NCI-H146 treated with DMSO at 0.1 percent for 48 hours (cell line): ENCODE results near the gene NOM1.
A peak's percentile ranks its signal among the peaks of the same experiment; 100 is the strongest.
"Not testable (repeated sequence)": the region's sequence is repeated elsewhere in the genome, so short reads cannot be mapped to it uniquely, and the experiment has no call there.

Experiments used
- DNase-seq: peaks from one replicate; lab custom pipeline; 2025; ENCODE audit not compliant: unreplicated experiment; lab: John Stamatoyannopoulos, UW

NOM1 gene

DNA sequence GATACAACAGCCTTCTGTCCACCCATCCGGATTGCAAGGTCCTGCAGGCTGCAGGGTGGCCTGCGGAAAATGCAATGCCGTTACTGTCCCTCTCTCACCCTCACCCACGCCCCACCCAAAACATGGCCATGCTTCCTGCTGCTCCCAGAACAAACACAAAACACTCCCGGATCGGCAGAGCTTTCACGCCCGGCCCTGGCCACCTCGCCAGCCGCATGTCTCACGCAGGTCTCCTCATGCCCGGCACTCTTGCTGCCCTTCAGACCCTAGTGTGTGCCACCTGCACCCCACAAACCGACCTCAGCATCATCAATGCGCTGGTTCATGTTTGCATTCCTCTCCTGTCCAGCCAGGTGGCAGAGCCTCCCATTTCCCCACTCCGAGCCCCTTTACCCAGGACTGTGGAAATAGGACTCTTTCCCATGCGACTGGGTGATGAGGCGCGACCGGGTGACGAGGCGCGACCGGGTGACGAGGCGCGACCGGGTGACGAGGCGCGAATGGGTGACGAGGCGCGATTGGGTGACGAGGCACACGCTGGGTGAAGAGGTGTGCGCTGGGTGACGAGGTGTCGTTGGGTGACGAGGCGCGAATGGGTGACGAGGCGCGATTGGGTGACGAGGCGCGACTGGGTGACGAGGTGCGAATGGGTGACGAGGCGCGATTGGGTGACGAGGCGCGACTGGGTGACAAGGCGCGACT is 8.9 kb upstream of the NOM1 start:
- DNase-seq = no peak

- no peak for DNase-seq
Observed at GRCh38 chr7:156941393-156942182, 7.9 kb upstream of the NOM1 start.

DNA sequence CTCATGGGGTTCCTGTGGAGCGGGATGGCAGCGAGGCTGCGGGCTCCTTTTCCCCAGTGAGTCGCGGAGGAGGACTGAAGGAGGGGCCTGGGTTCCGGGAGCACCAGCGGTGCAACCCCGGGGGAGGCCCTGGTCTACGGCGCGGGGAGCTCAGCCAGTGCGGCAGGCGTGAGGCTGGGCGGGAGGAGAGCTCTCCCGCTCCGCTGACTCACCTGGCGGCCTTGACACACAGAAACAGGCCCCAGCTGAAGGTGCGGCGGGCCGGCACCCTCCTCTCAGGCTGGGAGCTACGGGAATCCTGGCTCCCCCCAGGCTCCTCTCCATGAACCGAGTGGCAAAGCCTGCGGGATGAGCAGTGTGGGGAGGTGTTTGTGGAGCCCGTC is 6.8 kb upstream of the NOM1 start:
- DNase-seq = no peak

- peak; percentile 4 for DNase-seq
Observed at GRCh38 chr7:156943091-156944041, 6.1 kb upstream of the NOM1 start.

DNA sequence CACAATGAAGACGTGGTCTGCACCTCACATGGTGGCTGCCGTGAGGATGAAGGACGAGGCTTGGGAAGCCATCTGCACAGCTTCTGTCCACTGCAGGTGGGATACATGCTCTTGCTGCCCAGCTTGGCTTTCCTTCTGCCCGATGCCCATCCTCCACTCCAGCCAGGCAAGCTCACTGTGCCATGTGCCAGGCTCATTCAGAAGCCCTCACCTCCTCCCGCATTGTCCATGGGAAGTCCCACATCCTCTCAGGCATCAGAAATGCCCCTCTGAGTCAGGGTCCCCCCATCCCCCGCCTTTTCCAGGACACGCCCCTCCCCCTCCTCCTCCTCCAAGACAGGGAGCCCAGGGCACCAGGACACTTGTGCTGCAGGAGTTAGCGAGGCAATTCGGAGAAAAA is 4.6 kb upstream of the NOM1 start:
- no peak for DNase-seq

DNA sequence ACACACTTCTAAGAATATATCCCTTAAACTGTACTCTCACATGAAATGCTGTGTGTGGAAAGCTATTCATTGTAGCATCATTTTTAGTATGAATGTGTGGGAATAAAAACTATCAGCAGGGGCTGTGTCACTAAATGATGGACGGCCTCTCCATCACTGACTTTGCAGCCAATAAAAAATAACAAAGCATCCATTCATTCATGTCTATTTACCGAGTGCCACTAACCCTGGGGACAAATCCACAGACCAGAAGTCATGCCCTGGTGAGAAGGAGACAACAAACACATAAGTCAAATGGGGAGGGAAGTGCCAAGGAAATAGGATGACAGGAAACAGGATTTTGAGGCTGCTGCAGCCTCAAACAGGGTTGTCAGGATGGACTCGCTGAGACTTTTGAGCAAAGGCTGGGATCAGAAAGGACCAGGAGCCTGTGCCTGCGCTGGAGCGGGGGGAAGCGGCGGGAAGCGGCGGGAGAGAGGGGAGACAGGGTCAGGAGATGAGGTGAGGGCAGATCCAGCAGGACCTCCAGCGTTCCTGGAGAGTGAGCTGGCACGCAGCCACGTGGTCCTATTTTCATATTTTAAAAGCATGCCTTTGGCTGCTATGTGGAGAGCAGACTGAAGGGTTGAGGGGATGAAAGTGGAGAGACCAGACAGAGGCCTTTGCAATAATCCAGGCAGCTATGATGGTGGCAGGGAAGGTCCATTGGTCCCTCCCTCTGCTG is 2.2 kb upstream of the NOM1 start:
- peak; percentile 53 for DNase-seq

GRCh38 chr7:156948361-156948760 is 1.2 kb upstream of the NOM1 start:
- DNase-seq = no peak

DNA sequence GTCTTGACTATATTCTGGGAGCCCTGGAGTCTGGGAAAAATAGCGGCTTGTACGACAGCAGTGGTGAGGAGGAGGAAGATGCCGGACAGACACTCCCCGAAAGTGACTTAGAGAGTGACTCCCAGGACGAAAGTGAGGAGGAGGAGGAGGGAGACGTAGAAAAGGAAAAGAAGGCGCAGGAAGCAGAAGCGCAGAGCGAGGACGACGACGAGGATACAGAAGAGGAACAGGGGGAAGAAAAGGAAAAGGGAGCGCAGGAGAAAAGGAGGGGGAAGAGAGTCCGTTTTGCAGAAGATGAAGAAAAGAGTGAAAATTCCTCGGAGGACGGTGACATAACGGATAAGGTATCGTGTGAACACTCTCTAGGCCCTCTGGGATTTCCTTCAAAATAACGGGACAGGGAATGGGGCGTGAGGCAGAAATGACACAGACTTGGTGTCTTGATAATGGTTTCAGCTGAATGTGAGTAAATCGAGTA is 908 bp downstream of the NOM1 start:
- no peak for DNase-seq

- DNase-seq = not testable (repeated sequence)
Observed at GRCh38 chr7:156953215-156953614, 3.7 kb downstream of the NOM1 start.

DNA sequence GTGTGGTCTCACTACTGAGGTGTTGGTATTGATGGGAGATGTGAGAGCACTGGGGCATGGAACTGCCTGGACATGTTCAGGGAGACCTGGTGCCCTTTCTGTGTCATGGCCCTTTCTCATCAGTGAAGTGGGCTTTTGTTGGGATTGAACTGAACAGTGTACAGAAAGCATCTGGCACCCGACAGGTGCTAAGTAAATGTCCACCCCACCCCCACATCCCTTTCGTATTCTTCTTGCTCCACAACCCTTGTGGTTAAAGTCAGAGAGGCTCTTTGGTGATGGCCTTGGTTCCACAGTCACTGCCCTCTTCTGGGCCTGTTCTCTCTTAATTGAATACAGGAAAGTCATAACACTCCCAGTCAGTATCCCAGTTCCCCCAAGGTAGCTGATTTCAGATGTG is 5.4 kb downstream of the NOM1 start:
- no peak for DNase-seq

GRCh38 chr7:156956727-156957126 is 7.2 kb downstream of the NOM1 start:
- DNase-seq = no peak

DNA sequence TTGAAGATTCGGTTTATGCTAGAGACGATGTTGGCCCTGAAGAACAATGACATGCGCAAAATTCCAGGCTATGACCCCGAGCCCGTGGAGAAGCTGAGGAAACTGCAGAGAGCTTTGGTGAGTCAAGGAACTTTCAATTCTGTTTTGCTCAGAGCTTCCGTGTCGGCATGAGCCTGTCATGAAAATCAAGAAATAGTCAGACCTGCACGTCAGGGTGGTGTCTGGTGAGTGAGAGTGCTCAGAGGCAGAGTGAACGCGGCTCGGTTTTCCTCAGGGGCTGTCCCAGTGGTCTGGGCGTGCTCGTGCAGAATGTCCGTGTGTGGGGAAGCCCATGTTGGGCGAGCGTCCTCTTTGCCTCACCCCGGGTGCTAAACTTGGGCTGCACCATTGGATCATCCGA is 12.6 kb downstream of the NOM1 start:
- DNase-seq = no peak

DNA sequence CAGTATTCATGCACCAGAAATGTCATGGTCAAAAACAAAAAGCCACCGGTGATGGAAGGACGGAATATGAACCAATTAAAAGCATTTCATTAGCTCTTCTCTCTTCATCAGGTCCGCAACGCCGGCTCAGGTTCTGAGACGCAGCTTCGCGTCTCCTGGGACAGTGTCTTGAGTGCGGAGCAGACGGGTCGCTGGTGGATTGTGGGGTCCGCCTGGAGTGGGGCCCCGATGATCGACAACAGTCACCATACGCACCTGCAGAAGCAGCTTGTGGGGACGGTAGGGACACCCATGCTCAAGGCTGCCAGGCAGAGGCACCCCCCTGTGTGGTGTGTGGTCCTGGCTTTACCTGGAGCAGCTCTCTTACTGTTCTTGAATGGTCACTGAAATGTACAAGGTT is 13.4 kb downstream of the NOM1 start:
- DNase-seq = no peak

DNA sequence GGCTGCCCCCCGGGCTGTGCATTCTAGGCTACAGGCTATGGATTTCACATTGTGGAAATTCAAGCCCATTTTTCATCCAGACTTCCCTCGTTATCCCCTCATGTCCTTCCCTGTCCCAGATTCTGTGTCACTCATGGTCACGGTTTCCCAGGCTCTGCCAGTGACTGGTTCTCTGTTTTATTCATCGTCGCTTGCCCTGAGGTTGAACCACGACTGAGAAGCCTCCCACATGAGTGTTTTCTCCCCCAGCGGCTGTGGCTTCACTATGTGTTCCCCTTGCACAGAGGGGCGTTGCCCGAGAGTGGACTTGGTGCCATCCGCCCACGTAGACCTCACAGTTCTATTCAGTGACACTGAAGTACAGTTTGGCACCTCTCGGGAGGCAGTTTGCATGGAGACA is 14.0 kb downstream of the NOM1 start:
- no peak for DNase-seq

DNA sequence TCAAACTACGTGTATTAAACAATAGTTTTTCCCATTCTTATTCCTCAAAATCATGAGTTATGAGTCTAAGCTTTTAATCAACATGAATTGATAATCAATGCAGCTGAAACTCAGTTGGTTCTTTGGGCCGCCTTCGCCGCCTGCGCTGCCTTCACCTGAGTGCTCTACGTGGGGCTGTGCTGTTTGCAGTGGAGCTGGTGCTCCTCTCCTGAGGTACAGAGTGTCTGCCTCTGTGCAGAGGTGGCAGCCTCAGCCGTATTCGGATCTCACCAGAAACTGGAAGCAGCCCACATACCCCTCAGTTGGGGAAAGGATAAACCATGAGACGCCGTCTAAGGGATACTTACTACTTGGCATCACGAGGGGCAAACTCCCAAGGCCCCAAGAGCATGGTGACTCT is 15.5 kb downstream of the NOM1 start:
- no peak for DNase-seq

GRCh38 chr7:156966387-156966786 is 16.9 kb downstream of the NOM1 start:
- DNase-seq = no peak

- no peak for DNase-seq
Observed at GRCh38 chr7:156968183-156968582, 18.7 kb downstream of the NOM1 start.

GRCh38 chr7:156969972-156970420 is 20.5 kb downstream of the NOM1 start:
- no peak for DNase-seq

DNA sequence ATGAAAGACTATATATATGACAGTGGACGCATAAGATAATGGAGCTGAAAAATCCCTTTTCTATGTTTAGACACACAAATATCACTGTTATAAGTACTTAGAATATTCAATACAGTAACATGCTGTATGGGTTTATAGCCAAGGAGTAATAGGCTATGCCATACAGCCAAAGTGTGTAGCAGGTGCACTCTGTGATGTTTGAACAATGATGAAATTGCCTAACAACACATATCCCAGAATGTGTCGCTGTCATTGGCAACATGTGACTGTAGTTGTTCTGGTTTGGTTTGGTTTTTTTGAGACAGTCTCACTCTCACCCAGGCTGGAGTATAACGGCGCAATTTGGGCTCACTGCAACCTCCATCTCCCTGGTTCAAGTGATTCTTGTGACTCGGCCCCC is 26.1 kb downstream of the NOM1 start:
- no peak for DNase-seq

DNA sequence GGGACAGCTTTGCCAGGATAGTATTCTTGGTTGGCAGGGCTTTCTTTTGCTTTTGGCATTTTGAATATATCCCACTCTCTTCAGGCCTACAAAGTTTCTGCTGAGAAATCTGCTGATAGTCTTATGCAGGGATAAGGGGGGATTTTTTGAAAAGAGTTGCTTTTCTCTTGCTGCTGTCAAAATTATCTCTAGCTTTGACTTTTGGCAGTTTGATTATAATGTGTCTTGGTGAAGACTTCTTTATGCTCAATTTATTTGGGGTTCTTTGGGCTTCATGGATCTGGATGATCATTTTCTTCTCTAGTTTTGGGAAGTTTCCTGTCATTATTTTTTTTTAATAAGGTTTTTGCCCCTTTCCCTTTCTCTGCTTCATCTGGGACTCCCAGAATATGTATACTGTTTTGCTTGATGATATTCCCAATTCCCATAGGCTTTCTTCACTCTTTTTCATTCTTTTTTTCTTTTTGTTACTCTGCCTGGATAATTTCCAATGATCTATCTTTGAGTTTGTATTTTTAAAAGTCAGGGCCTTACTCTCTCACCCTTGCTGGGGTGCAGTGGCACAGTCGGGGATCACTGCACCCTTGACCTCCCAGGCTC is 29.6 kb downstream of the NOM1 start:
- no peak for DNase-seq
